HG02642 (cell line): ENCODE measurements around the gene KLHL1.

Experiments
- ATAC-seq: cut with Tn5 transposase; IDR thresholded peaks from one replicate; pipeline ENCODE4 v1.9.1; 2021; ENCODE audit warnings: mild to moderate bottlenecking; ENCODE audit not compliant: unreplicated experiment, poor library complexity

KLHL1 gene

GRCh38 chr13:69720278-69720983 lies 387.8 kb downstream of the KLHL1 start:
- ATAC-seq: no peak

DNA sequence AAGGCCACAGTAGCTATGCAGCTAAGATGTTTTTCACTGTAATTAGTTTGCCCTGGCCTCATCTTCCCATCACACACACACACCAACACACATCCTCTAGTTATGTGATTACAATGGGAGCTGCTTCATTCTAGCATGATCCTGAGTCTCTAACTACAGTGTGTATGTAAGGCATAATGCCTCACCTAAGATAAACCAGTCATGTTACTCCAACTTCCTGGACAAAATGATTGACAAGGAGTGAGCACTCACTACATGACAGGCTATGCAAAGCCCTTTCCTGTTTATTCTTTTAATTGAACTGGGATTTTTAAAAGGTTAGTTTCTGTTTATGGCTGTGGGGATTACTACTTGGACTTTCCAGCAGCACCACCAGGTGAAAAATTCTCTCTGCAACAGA lies 401.4 kb downstream of the KLHL1 start:
- ATAC-seq: no peak

- no peak for ATAC-seq
Observed at GRCh38 chr13:69704311-69704710, 403.9 kb downstream of the KLHL1 start.

GRCh38 chr13:69690999-69691398 lies 417.3 kb downstream of the KLHL1 start:
- no peak for ATAC-seq

DNA sequence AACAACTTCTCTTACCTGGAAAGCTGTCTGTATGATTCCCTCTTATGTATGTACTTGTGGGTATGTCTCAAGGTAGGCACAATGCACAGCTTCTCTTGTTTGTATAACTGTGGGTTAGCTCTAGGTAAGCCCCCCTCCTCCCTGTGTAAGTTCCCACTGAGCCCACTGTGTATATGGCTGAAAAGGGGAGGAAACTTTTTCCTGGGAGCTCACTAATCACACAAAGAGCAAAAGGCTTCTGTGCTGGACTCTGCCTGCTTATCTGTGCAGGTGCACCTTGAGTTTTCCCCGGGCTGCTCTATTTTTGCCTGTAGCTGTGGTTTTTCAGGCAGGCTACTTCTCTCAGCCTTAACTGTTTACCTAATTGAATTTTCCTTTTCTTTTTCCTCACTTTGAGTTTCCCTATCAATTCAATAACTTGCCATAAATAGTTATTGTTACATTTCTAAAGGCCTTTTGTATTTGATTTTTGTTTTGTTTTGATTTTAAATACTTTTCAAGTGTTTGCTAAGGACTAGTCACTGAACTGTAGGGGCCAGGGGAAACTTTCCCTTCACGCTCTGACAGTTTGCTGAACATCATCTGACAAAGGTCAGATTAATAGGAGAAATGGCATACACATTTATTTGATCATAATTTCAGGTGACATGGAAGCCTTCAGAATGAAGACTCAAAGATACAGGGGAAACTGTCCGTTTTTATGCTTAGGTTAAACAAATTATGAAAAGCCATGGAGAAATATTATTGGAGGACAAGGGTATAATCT lies 424.1 kb downstream of the KLHL1 start:
- ATAC-seq: no peak

DNA sequence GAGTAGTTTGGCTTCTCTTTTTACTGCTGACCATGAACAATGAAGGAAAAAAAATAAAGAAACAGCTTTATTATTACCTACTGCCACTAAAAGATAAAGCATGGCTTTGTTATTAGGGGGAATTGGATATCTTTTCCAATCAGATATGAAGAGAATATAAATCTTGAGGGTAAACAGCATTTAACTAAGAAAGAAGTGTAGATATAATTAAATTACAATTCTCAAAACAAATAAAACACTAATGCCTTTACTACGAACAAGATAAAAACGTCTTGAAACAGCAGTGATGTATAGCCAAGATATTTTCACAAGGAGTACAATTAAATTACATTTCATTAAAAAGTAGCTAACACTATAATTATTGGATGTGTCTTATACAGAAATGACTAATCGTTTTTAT lies 426.5 kb downstream of the KLHL1 start:
- ATAC-seq: no peak

GRCh38 chr13:69677343-69677742 lies 430.9 kb downstream of the KLHL1 start:
- no peak for ATAC-seq

- no peak for ATAC-seq
Observed at GRCh38 chr13:69676286-69676685, 432.0 kb downstream of the KLHL1 start.

DNA sequence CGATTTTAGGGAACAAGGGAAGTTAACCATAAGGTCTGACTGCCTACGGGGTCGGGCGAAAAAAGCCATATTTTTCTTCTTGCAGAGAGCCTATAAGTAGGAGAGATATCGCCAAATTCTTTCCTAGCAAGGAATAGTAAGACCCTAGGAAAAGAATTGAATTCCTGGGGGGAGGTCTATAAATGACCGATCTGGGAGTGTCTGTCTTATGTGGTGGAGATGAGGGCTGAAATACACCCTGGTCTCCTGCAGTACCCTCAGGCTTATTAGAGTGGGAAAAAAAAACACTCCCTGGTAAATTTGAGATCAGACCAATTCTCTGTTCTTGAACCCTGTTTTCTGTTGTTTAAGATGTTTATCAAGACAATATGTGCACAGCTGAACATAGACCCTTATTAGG lies 448.1 kb downstream of the KLHL1 start:
- ATAC-seq: no peak

GRCh38 chr13:69657676-69658075 lies 450.6 kb downstream of the KLHL1 start:
- no peak for ATAC-seq

- no peak for ATAC-seq
Observed at GRCh38 chr13:69654392-69654791, 453.9 kb downstream of the KLHL1 start.
